K562 (cell line): ENCODE results near the gene DSG3. TPM values are rescaled to one million over a fixed set of nuclear protein-coding genes. Genes with fewer than 3 reads are reported as not detected.

ENCODE experiments used
- ATAC-seq: fragments of 200-7000 bp; cut with Tn5 transposase; 3 replicates; pipeline ENCODE4 v1.9.1; 2020; ENCODE audit warnings: moderate library complexity
- BruUV-seq: library from RNA; stranded (reverse); fragments of 400-500 nt; replicated peaks from 2 replicates; lab custom pipeline; 2021; lab: Mats Ljungman, UMichigan
- CTCF ChIA-PET: fragments of 300-600 bp; formaldehyde crosslinking; extraction: SDS; loops from one replicate; lab custom pipeline; 2021; ENCODE audit warnings: low intra/inter-chr PET ratio; lab: Yijun Ruan, JAX
- POLR2A ChIA-PET: fragments of 300-600, 350-650 bp; sonication (Branson Sonifier 250); formaldehyde crosslinking; extraction: SDS; loops from one replicate; lab custom pipeline; 2021; ENCODE audit warnings: antibody characterized with exemption, inconsistent platforms; lab: Yijun Ruan, JAX
- DNase-seq, 4 experiments: peaks; one replicate each; pipeline versions ENCODE4 v3.0.0 to v3.0.0-alpha.2; 2011 to 2018; ENCODE audit warnings: low spot score in 3 of 4, mixed read lengths in 3 of 4; ENCODE audit errors: extremely low read depth in 1 of 4
- FAIRE-seq: peaks from 2 replicates; lab custom pipeline; 2011; peaks lifted over from hg19 to GRCh38; lab: Jason Lieb, UNC
- H2AFZ ChIP-seq: 2 replicates; pipeline ENCODE4 v1.6.0; 2011; ENCODE audit warnings: low read depth, low read length, control low read depth, inconsistent platforms
- H3K27ac ChIP-seq: fragments of 200-600 bp; 3 replicates; pipeline ENCODE4 v1.8.0; 2011; ENCODE audit warnings: low read depth, mild to moderate bottlenecking, control low read depth, inconsistent platforms, low read length, moderate library complexity, mixed read lengths; ENCODE audit errors: extremely low read depth
- H3K27me3 ChIP-seq, 2 experiments: fragments of 300-600 bp in 1 of 2; 2 replicates in 1 of 2; 3 replicates in 1 of 2; pipeline versions ENCODE4 v1.6.0 to v1.8.0; 2011; ENCODE audit warnings: inconsistent platforms in 2 of 2, low read length in 2 of 2, mild to moderate bottlenecking in 1 of 2, mixed read lengths in 1 of 2, moderate library complexity in 1 of 2; ENCODE audit not compliant: control insufficient read depth in 2 of 2, insufficient read depth in 2 of 2
- H3K36me3 ChIP-seq: fragments of 300-600 bp; 3 replicates; pipeline ENCODE4 v1.8.0; 2011; ENCODE audit warnings: mild to moderate bottlenecking, low read length, inconsistent platforms; ENCODE audit not compliant: control insufficient read depth, insufficient read depth
- H3K4me1 ChIP-seq, 2 experiments: fragments of 200-600 bp in 1 of 2; replicated peaks in 1 of 2; 2 replicates in 1 of 2; 3 replicates in 1 of 2; pipeline versions ENCODE4 v1.5.1 to v1.8.0; 2011; ENCODE audit warnings: inconsistent platforms in 2 of 2, low read length in 2 of 2, mild to moderate bottlenecking in 1 of 2, mixed read lengths in 1 of 2, moderate library complexity in 1 of 2; ENCODE audit not compliant: control insufficient read depth in 2 of 2, insufficient read depth in 2 of 2
- H3K4me2 ChIP-seq: 2 replicates; pipeline ENCODE4 v1.6.1; 2011; ENCODE audit warnings: low read length, control low read depth, inconsistent platforms, mixed read lengths; ENCODE audit not compliant: insufficient read depth
- H3K4me3 ChIP-seq: fragments of 200-600 bp; sonication (generic), shearing (Covaris generic); 2 replicates; pipeline ENCODE4 v1.5.1; 2016; ENCODE audit warnings: control low read depth, inconsistent platforms
- H3K79me2 ChIP-seq: fragments of 200-600 bp; 3 replicates; pipeline ENCODE4 v1.8.0; 2011; ENCODE audit warnings: low read length, inconsistent platforms; ENCODE audit not compliant: control insufficient read depth, insufficient read depth
- H3K9ac ChIP-seq, 2 experiments: 2 replicates each; pipeline versions ENCODE4 v1.6.0 to v1.6.1; 2011; ENCODE audit warnings: low read depth in 2 of 2, low read length in 2 of 2, control low read depth in 1 of 2, inconsistent platforms in 1 of 2, mild to moderate bottlenecking in 1 of 2, mixed read lengths in 1 of 2; ENCODE audit not compliant: insufficient read depth in 1 of 2
- H3K9me1 ChIP-seq: one replicate; pipeline ENCODE4 v1.6.0; 2011; ENCODE audit warnings: inconsistent platforms, mild to moderate bottlenecking, low read length, moderate library complexity; ENCODE audit not compliant: control insufficient read depth, insufficient read depth
- H3K9me3 ChIP-seq: replicated peaks from 2 replicates; pipeline ENCODE4 v1.5.1; 2011; ENCODE audit warnings: low read depth, low read length, inconsistent platforms; ENCODE audit not compliant: control insufficient read depth, insufficient read depth
- H4K20me1 ChIP-seq: replicated peaks from 2 replicates; pipeline ENCODE4 v1.6.1; 2011; ENCODE audit warnings: low read length, inconsistent platforms, mixed read lengths; ENCODE audit not compliant: control insufficient read depth, insufficient read depth
- DIDO1 ChIP-seq: fragments of 450-650 bp; IDR thresholded peaks from 2 replicates; pipeline ENCODE4 v1.6.1; 2016; ENCODE audit warnings: low read depth, missing biosample characterization, missing genetic modification characterization
- E2F6 ChIP-seq, 2 experiments: IDR thresholded peaks; 2 replicates each; pipeline ENCODE4 v1.6.1; 2011; ENCODE audit warnings: borderline replicate concordance in 1 of 2, control low read depth in 1 of 2, low read depth in 1 of 2, low read length in 1 of 2, mild to moderate bottlenecking in 1 of 2, mixed read lengths in 1 of 2, moderate library complexity in 1 of 2; ENCODE audit not compliant: insufficient read depth in 1 of 2, insufficient read length in 1 of 2, poor library complexity in 1 of 2, severe bottlenecking in 1 of 2; ENCODE audit errors: extremely low read depth in 1 of 2
- EP400 ChIP-seq: fragments of 450-650 bp; IDR thresholded peaks from 2 replicates; pipeline ENCODE4 v1.6.1; 2017; ENCODE audit warnings: antibody characterized with exemption, mild to moderate bottlenecking, moderate library complexity
- ETS2 ChIP-seq: IDR thresholded peaks from 2 replicates; pipeline ENCODE4 v1.6.1; 2016; ENCODE audit warnings: borderline replicate concordance, missing genetic modification characterization, mild to moderate bottlenecking, moderate library complexity, missing compliant biosample characterization; ENCODE audit not compliant: poor library complexity, severe bottlenecking
- ETV6 ChIP-seq, 3 experiments: fragments of 150-350 bp in 1 of 3; sonication (generic) in 1 of 3; formaldehyde crosslinking in 1 of 3; IDR thresholded peaks; 2 replicates each; pipeline versions ENCODE4 v1.6.1 to v1.8.0; 2014 to 2022; ENCODE audit warnings: borderline replicate concordance in 2 of 3, low read depth in 2 of 3, antibody characterized with exemption in 1 of 3, low read length in 1 of 3, mild to moderate bottlenecking in 1 of 3, missing genetic modification reagents in 1 of 3
- FOXM1 ChIP-seq, 2 experiments: fragments of 450-650 bp in 1 of 2; sonication (generic) in 1 of 2; formaldehyde crosslinking in 1 of 2; IDR thresholded peaks; 2 replicates each; pipeline versions ENCODE4 v1.6.1 to v1.9.0; 2017 to 2022; ENCODE audit warnings: low read depth in 2 of 2, mild to moderate bottlenecking in 2 of 2, missing genetic modification reagents in 1 of 2, moderate library complexity in 1 of 2
- HDAC3 ChIP-seq: fragments of 450-650 bp; IDR thresholded peaks from 2 replicates; pipeline ENCODE4 v1.6.1; 2018; ENCODE audit warnings: borderline replicate concordance, mild to moderate bottlenecking, moderate library complexity; ENCODE audit not compliant: partially characterized antibody
- HNRNPK ChIP-seq: fragments of 200-400 bp; formaldehyde crosslinking; IDR thresholded peaks from one replicate; pipeline ENCODE4 v1.6.1; 2018; ENCODE audit warnings: mild to moderate bottlenecking, low read depth, low read length; ENCODE audit not compliant: poor library complexity, severe bottlenecking
- MEIS2 ChIP-seq: fragments of 450-650 bp; IDR thresholded peaks from 2 replicates; pipeline ENCODE4 v1.6.1; 2014; ENCODE audit warnings: mild to moderate bottlenecking; ENCODE audit not compliant: partially characterized antibody
- NEUROD1 ChIP-seq: fragments of 150-350 bp; IDR thresholded peaks from 2 replicates; pipeline ENCODE4 v1.6.1; 2014; ENCODE audit warnings: borderline replicate concordance, low read length, low read depth; ENCODE audit not compliant: partially characterized antibody
- PTRF ChIP-seq: fragments of 450-650 bp; IDR thresholded peaks from 2 replicates; pipeline ENCODE4 v1.6.1; 2016; ENCODE audit warnings: mild to moderate bottlenecking, missing genetic modification characterization, missing compliant biosample characterization
- SRSF3 ChIP-seq: fragments of 200-400 bp; formaldehyde crosslinking; IDR thresholded peaks from 2 replicates; pipeline ENCODE4 v1.6.1; 2016; ENCODE audit warnings: mild to moderate bottlenecking, low read length, moderate library complexity; ENCODE audit not compliant: insufficient read depth
- WHSC1 ChIP-seq: IDR thresholded peaks from one replicate; pipeline ENCODE4 v1.6.1; 2012; ENCODE audit warnings: low read length, control low read depth, inconsistent platforms
- ZNF184 ChIP-seq: sonication (generic); formaldehyde crosslinking; IDR thresholded peaks from 2 replicates; pipeline ENCODE4 v1.5.0; 2020; ENCODE audit warnings: missing genetic modification reagents
- ZNF431 ChIP-seq: sonication (generic); formaldehyde crosslinking; IDR thresholded peaks from 2 replicates; pipeline ENCODE4 v1.8.0; 2022; ENCODE audit warnings: mild to moderate bottlenecking, missing genetic modification reagents
- WGBS: fragments of 100-300 bp; shearing (Covaris generic); methylation state at CpG from one replicate; pipeline ENCODE4 v1.1.6; 2016; ENCODE audit warnings: low coverage, mixed read lengths; ENCODE audit not compliant: insufficient coverage; ENCODE audit errors: missing lambda C conversion rate; 5-methylcytosine and 5-hydroxymethylcytosine counted together
- in situ Hi-C: fragments of 300-500 bp; cut with MboI; formaldehyde crosslinking; loops from 4 replicates; pipeline ENCODE4 v1.15.0; 2018; ENCODE audit warnings: inconsistent platforms, mixed read lengths
- intact Hi-C: fragments of 100-400 bp; cut with micrococcal nuclease; formaldehyde crosslinking; loops from 2 replicates; pipeline ENCODE4 v1.14.2; 2022
- polyA plus RNA-seq, 8 experiments: library from polyadenylated mRNA; depleted of rRNA in 4 of 8; stranded (reverse) in 5 of 8; unstranded in 3 of 8; fragments of >200 nt; fragmentation: Nextera tagmentation in 2 of 8; fragmentation: Illumina TruSeq in 1 of 8; extraction: Ambion mirVana in 2 of 8; extraction: Trizol in 1 of 8; gene quantifications; 2 replicates each; pipeline versions ENCODE4 v1.2.1 to v1.2.3, GENCODE V29; 2011 to 2014; ENCODE audit warnings: inconsistent platforms in 1 of 8, missing spikeins in 1 of 8
- total RNA-seq, 7 experiments: library from RNA; depleted of rRNA in 6 of 7; stranded (reverse); fragments of >200 nt in 6 of 7; fragmentation: Illumina TruSeq in 2 of 7; extraction: Trizol in 2 of 7; gene quantifications; 2 replicates each; pipeline versions ENCODE4 v1.2.1 to v1.2.3, GENCODE V29; 2011 to 2021; ENCODE audit warnings: low replicate concordance in 1 of 7
- TF ChIP-seq, protein P1 (sequence below): sonication (generic); formaldehyde crosslinking; IDR thresholded peaks from 2 replicates; pipeline ENCODE4 v1.8.0; 2022; ENCODE audit warnings: mild to moderate bottlenecking, missing genetic modification reagents

Gene DSG3
- total and polyA plus RNA-seq, 9 of the 15 experiments (the other 6 are each of a cell fraction or from before 2014, with no cell fraction given) = 0.04 to 0.18 (median 0.07) TPM; not detected in 1

DNA sequence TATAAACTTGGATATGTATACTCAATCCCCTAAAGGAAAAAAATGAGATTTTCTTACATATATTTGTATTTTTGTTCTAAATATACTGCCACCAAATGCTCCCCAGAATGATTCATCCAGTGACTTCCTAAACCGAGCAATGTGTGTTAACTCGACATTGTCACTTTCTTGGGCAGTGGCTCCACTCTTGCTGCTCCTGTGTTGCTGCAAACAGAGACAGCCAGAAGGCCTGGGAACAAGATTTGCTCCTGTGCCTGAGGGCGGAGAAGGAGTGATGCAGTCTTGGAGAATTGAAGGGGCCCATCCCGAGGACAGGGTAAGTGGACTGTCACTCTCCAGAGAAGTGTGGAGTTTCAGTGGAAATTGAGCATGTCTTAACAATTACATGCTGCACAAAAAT lies 38.3 kb upstream of the DSG3 start:
- ChIA-PET CTCF (no interaction called here), POLR2A (no interaction called here)
- H3K9me1 ChIP-seq = no peaks in the 10 kb centered on the region
- DNase-seq (no peak), FAIRE-seq (no peak), ATAC-seq (no peak; the same call in 2 of the 3 replicates)
- H3K4me3 ChIP-seq = no peak overlapping the region
- H3K9me3 ChIP-seq = no peaks in the 10 kb centered on the region
- peaks cover 0 to 6% of the 10 kb centered on the region in 2 experiments; a peak in 1 of 5 replicates for H3K27me3 ChIP-seq
- no peaks in the 10 kb centered on the region for H3K36me3 ChIP-seq
- H3K79me2 ChIP-seq = no peaks in the 10 kb centered on the region
- in situ Hi-C loops = no loop called here
- peaks cover 0 to 6% of the 10 kb centered on the region in 2 experiments; a peak in 1 of 5 replicates for H3K4me1 ChIP-seq
- no peak overlapping the region for H2AFZ ChIP-seq
- intact Hi-C loops = no loop called here
- H4K20me1 ChIP-seq = no peaks in the 10 kb centered on the region
- H3K9ac ChIP-seq = no peak overlapping the region
- H3K27ac ChIP-seq = no peak overlapping the region
- H3K4me2 ChIP-seq = no peak overlapping the region
- BruUV-seq = no TSS peak
- WGBS = 13% methylated on average over 4 of the region's 4 CpGs
- no peak for TF ChIP-seq EP400
- TF ChIP-seq ZNF431 (CRISPR knock-in tag) = no peak
- TF ChIP-seq, protein P1, sequence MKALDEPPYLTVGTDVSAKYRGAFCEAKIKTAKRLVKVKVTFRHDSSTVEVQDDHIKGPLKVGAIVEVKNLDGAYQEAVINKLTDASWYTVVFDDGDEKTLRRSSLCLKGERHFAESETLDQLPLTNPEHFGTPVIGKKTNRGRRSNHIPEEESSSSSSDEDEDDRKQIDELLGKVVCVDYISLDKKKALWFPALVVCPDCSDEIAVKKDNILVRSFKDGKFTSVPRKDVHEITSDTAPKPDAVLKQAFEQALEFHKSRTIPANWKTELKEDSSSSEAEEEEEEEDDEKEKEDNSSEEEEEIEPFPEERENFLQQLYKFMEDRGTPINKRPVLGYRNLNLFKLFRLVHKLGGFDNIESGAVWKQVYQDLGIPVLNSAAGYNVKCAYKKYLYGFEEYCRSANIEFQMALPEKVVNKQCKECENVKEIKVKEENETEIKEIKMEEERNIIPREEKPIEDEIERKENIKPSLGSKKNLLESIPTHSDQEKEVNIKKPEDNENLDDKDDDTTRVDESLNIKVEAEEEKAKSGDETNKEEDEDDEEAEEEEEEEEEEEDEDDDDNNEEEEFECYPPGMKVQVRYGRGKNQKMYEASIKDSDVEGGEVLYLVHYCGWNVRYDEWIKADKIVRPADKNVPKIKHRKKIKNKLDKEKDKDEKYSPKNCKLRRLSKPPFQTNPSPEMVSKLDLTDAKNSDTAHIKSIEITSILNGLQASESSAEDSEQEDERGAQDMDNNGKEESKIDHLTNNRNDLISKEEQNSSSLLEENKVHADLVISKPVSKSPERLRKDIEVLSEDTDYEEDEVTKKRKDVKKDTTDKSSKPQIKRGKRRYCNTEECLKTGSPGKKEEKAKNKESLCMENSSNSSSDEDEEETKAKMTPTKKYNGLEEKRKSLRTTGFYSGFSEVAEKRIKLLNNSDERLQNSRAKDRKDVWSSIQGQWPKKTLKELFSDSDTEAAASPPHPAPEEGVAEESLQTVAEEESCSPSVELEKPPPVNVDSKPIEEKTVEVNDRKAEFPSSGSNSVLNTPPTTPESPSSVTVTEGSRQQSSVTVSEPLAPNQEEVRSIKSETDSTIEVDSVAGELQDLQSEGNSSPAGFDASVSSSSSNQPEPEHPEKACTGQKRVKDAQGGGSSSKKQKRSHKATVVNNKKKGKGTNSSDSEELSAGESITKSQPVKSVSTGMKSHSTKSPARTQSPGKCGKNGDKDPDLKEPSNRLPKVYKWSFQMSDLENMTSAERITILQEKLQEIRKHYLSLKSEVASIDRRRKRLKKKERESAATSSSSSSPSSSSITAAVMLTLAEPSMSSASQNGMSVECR = no peak
- no peak for TF ChIP-seq HDAC3
- TF ChIP-seq HNRNPK = no peak
- no peak for TF ChIP-seq SRSF3
- TF ChIP-seq ETV6 (IDR thresholded peaks at IDR 0.05; ENCODE audit: borderline replicate concordance in 1 of 2, low read depth in 2 of 2, low read length in 1 of 2) = no peak
- TF ChIP-seq ETV6 (CRISPR knock-in tag; IDR thresholded peaks at IDR 0.05; ENCODE audit: borderline replicate concordance) = no peak
- no peak for TF ChIP-seq MEIS2
- no peak for TF ChIP-seq PTRF (tag)
- TF ChIP-seq ETS2 (tag) = no peak
- no peak for TF ChIP-seq FOXM1 (IDR thresholded peaks at IDR 0.05; ENCODE audit: low read depth)
- TF ChIP-seq FOXM1 (CRISPR knock-in tag; IDR thresholded peaks at IDR 0.05; ENCODE audit: low read depth) = no peak
- TF ChIP-seq WHSC1 = no peak
- no peak for TF ChIP-seq DIDO1
- TF ChIP-seq NEUROD1 = no peak
- TF ChIP-seq E2F6 (IDR thresholded peaks at IDR 0.05; ENCODE audit: borderline replicate concordance in 1 of 2, extremely low read depth in 1 of 2, insufficient read depth in 1 of 2, insufficient read length in 1 of 2, low read depth in 1 of 2, low read length in 1 of 2, poor library complexity in 1 of 2, severe bottlenecking in 1 of 2) = no peak
- no peak for TF ChIP-seq ZNF184 (CRISPR knock-in tag)
